Fibroblast of pulmonary artery (primary cell): ENCODE data around the gene TRIM60.
A peak's percentile ranks its signal among the peaks of the same experiment; 100 is the strongest.
"Not testable (repeated sequence)": the region's sequence is repeated elsewhere in the genome, so short reads cannot be mapped to it uniquely, and the experiment has no call there.

Experiments
- DNase-seq: peaks from one replicate; pipeline ENCODE4 v3.0.0-alpha.2; 2010; ENCODE audit warnings: low read depth
- H3K4me3 ChIP-seq: replicated peaks from 2 replicates; pipeline ENCODE4 v1.5.1; 2011; ENCODE audit warnings: low read depth, mild to moderate bottlenecking, control low read depth, low read length, moderate library complexity
- CTCF ChIP-seq: IDR thresholded peaks from 2 replicates; pipeline ENCODE4 v1.5.1; 2011; ENCODE audit warnings: mild to moderate bottlenecking, control low read depth, low read length, inconsistent platforms; ENCODE audit errors: missing control alignments

The TRIM60 gene

GRCh38 chr4:165058666-165059065 lies 26.9 kb downstream of the TRIM60 start:
- no peak for DNase-seq
- H3K4me3 ChIP-seq = no peak overlapping the region
- no peak for TF ChIP-seq CTCF

DNA sequence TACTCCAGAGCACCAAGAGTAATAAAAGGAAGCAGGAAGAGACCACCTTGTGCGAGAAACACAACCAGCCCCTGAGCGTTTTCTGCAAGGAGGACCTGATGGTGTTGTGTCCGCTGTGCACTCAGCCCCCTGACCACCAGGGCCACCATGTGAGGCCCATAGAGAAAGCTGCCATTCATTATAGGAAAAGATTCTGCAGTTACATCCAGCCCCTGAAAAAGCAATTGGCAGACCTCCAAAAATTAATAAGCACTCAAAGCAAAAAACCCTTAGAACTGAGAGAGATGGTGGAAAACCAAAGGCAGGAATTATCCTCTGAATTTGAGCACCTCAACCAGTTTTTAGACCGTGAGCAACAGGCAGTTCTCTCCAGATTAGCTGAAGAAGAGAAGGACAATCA lies 27.6 kb downstream of the TRIM60 start:
- H3K4me3 ChIP-seq = no peak overlapping the region
- TF ChIP-seq CTCF = no peak
- no peak for DNase-seq

- TF ChIP-seq CTCF = peak; percentile 37
- no peak overlapping the region for H3K4me3 ChIP-seq
- DNase-seq = no peak
These were observed 29.1 kb downstream of the TRIM60 start for GRCh38 chr4:165060938-165061337.

GRCh38 chr4:165070560-165070959 lies 38.8 kb downstream of the TRIM60 start:
- no peak overlapping the region for H3K4me3 ChIP-seq
- DNase-seq = no peak
- TF ChIP-seq CTCF = no peak

- H3K4me3 ChIP-seq, DNase-seq: not testable (repeated sequence)
These were observed 41.5 kb downstream of the TRIM60 start for GRCh38 chr4:165073346-165073745.

DNA sequence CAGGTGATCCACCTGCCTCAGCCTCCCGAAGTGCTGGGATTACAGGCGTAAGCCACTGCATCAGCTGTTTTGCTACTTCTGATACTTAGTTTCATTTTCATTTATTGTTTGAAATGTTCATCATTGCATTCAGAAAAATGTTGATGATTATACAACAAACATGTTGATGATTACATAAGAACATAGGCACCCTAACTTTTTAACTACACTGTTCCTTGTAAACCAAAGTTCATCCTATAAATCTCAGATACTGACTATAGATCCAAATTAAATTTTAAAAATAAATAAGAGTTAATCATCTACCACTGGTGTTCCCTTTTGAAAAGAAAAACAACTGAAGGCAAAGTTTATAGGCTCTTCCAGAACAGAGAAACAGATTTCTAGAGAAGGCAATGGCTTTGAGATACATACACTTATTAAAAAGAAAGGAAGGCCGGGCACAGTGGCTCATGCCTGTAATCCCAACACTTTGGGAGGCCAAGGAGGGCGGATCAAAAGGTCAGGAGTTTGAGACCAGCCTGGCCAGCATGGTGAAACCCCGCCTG lies 45.3 kb downstream of the TRIM60 start:
- no peak for TF ChIP-seq CTCF
- DNase-seq = no peak
- no peak overlapping the region for H3K4me3 ChIP-seq

DNA sequence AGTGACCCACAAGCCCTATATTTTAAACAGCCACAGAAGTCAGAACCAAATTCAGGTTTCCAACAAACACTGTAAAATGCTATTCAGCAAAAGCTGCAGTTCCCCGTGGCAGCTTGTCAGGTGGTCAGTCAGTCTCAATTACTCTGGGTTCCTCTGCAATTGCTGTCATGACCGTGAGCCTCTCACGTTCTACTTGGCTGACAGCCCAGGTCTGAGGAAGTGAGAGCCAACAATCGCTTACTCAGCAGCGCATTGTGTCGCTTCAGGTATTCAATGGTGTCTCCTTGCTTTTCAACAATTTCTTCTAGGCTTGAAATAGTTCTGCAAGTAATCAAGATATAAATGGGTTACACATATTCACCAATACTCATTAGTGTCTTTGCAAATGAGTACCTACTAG lies 47.7 kb downstream of the TRIM60 start:
- DNase-seq = peak; percentile 48
- TF ChIP-seq CTCF = no peak
- H3K4me3 ChIP-seq = no peak overlapping the region

DNA sequence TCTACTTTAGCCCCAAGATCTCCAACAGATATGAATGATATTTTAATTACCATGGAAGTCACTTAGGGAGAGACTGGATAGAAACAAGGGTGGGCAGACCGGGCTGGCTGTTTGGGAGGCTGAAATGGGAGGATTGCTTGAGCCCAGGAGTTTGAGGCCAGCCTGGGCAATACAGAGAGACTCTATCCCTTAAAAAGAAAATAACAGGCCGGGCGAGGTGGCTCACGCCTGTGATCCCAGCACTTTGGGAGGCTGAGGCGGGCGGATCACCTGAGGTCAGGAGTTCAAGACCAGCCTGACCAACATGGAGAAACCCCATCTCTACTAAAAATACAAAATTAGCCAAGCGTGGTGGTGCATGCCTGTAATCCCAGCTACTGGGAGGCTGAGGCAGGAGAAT lies 53.0 kb downstream of the TRIM60 start:
- not testable (repeated sequence) for H3K4me3 ChIP-seq, DNase-seq
